ENCODE results near the gene ST7.
"Not testable (repeated sequence)": the region's sequence is repeated elsewhere in the genome, so short reads cannot be mapped to it uniquely, and the experiment has no call there.

The ST7 gene

GRCh38 chr7:117243390-117243789 is 290.1 kb downstream of the ST7 start:
- DNase-seq = no peak

DNA sequence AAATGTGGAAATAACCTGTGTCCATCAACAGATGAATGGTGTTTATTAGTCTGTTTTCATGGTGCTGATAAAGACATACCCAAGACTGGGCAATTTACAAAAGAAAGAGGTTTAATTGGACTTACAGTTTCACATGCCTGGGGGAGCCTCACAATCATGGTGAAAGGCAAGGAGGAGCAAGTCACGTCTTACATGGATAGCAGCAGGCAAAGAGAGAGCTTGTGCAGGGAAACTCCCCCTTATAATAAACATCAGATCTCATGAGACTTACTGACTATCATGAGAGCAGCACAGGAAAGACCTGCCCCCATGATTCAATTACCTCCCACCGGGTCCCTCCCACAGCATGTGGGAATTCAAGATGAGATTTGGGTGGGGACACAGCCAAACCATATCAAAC is 292.4 kb downstream of the ST7 start:
- not testable (repeated sequence) for DNase-seq

DNA sequence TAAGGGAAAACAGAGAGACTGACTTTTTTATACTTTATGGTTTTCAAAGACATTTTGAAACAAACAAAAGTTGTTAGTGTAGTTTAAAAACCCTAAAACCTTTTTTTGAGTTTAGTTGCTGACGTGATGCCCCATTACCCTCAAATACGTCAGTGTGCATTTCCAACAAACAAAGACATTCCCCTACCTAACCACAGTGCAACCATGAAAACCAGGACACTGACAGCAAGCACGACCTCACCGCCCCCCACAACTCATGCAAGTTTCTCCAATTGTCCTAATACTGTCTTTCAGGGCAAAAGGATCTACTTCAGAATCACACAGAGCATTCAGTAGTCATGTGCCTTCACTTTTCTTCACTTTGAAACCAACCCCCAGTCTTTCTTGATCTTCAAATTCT is 294.5 kb downstream of the ST7 start:
- no peak for DNase-seq

- DNase-seq = no peak
Observed at GRCh38 chr7:117248829-117249228, 295.5 kb downstream of the ST7 start.

- no peak for DNase-seq
Observed at GRCh38 chr7:117249696-117250095, 296.4 kb downstream of the ST7 start.

DNA sequence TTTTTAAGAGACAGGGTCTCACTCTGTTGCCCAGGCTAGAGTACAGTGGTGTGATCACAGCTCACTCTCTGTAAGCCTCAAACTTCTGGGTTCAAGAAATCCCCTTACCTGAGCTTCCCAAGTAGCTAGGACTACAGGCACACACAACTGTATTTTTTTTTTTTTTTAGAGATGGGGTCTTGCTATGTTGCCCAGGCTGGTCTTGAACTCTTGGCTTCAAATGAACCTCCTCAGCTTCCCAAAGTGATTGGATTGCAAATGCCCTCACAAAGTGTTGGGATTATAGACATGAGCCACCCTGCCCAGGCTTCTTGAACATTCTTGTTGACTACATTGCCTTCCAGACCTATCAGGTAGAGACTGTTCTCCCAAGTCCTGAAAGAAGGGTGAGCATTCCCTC is 296.9 kb downstream of the ST7 start:
- DNase-seq = no peak

DNA sequence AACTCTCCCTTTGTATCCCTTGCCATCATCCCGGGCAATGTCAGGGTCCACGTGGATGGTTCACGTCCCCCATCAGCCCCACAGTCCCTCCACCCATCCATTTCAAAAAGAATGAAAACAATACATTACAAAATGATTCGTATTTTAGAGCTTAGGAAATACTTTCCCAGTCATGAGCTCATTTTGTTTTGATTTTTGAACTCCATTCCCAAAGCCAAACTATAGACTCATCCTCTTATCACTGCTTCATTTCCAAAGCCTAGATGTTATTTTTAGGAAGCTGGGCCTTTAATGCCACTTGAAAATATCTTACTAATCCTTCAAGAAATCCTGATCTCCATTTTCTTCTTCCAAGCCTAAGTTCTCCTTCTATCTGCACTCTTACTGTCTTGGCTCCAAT is 297.5 kb downstream of the ST7 start:
- no peak for DNase-seq

DNA sequence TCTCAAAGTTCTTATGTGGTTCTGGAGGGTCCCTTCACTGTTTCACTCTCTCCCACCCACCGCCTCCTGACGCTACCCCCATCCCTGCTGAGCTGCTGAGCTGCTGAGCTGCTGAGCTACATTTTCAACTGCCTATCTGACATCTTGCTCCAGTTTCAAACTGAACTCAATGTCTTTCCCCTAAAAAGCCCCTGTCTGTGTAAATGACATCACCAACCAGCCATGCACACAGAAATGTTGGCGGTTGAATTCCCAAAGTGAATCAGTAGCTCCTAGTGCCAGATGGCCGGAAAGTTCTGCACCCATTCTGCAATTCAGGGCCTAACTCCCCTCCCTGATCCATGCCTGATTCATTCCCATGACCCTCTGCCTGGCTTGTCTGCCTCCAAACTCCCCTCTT is 298.4 kb downstream of the ST7 start:
- no peak for DNase-seq

DNA sequence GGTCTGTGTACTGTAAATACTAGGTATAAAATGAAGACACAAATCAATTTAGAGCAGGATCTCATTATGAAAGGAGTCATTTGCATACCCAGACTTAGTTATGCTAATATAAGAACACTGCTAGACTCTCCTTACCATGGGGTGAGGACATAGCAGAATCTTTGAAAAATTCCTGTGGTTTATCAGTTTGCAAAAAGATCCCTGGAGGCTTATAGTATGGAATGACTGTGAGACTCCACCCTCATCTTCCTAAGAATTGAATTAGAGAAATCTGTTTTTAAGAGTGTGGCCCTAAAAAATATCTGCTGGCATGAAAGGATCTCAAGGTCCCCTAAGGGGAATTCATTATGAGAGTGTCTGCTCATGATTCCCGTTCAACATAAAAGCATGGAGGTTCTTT is 306.3 kb downstream of the ST7 start:
- DNase-seq = no peak

- no peak for DNase-seq
Observed at GRCh38 chr7:117262546-117262945, 309.2 kb downstream of the ST7 start.

GRCh38 chr7:117264716-117265115 is 311.4 kb downstream of the ST7 start:
- DNase-seq = no peak

GRCh38 chr7:117269417-117269816 is 316.1 kb downstream of the ST7 start:
- DNase-seq = no peak

DNA sequence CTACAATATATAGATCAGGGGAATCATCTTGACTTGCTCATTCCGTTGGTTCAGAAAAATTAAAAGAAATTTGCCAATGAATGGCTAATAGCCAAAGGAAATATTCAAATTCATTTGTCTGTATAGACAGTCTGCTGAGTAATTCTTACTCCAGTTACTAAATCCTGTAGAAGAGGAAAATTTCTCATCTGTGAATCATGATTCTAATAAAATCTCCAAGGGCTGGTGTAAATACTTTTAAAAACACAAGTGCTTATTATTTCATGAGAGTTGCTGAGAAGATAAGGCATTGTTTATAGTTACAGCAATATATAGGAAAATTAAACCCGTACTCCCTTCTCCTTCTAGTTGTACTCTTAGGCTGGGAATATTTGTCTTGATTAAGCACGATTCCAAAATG is 316.6 kb downstream of the ST7 start:
- no peak for DNase-seq

GRCh38 chr7:117270371-117270770 is 317.1 kb downstream of the ST7 start:
- no peak for DNase-seq

GRCh38 chr7:117271566-117271965 is 318.3 kb downstream of the ST7 start:
- DNase-seq = no peak

GRCh38 chr7:117272017-117272759 is 318.9 kb downstream of the ST7 start:
- DNase-seq = no peak

DNA sequence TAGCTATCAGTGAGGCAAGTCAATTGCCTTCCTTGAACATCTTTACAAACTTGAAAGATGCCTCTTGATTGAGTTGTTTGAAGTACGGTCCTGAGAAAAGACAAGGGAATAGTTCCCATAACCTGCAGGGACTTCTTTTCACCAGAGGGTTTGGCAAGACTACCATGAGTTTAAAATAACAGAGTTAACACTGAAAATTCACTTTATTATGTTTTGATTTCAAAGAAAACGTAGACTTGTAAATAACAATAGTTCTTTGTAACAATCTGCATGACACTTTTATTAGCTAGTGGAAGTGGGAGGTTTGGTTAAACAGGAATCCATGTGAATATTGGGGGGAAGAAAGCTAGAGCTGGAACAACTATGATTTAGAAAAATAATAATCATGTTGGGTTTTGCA is 320.0 kb downstream of the ST7 start:
- no peak for DNase-seq

DNA sequence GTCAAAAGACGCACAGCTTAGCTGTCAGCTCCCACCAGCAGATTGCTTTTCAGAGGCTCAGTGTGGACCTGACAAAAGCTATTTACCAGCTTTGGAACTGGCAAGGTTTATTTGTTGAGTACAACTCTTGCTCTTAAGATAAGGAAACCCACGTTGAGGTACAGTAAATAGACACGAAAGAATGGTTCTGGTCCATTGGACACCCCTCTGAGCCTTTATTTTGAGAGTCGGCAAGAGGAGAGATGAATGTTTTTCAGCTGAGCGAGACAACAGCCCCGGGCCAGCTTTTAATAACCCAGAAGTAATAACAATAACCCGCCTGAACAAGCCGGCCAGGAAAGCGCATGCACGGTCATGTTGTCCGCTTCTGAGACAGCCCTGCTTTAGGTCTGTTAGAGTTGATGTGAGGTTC is 320.5 kb downstream of the ST7 start:
- DNase-seq = no peak

GRCh38 chr7:117274951-117275350 is 321.6 kb downstream of the ST7 start:
- no peak for DNase-seq

GRCh38 chr7:117277576-117277975 is 324.3 kb downstream of the ST7 start:
- DNase-seq = no peak

- no peak for DNase-seq
Observed at GRCh38 chr7:117278040-117278439, 324.7 kb downstream of the ST7 start.

- no peak for DNase-seq
Observed at GRCh38 chr7:117279203-117279602, 325.9 kb downstream of the ST7 start.
